ENCODE measurements around the gene ELFN2. TPM values are rescaled to one million over a fixed set of nuclear protein-coding genes. Genes with fewer than 3 reads are reported as not detected.
"Not testable (repeated sequence)": the region's sequence is repeated elsewhere in the genome, so short reads cannot be mapped to it uniquely, and the experiment has no call there.

The ELFN2 gene
- total RNA-seq, 1 donor: under 0.01 TPM

GRCh38 chr22:37403267-37403960 lies 23.9 kb downstream of the ELFN2 start:
- no peak overlapping the region for H3K4me3 ChIP-seq (ENCODE audit: low read depth, low read length)
- TF ChIP-seq, protein P1, sequence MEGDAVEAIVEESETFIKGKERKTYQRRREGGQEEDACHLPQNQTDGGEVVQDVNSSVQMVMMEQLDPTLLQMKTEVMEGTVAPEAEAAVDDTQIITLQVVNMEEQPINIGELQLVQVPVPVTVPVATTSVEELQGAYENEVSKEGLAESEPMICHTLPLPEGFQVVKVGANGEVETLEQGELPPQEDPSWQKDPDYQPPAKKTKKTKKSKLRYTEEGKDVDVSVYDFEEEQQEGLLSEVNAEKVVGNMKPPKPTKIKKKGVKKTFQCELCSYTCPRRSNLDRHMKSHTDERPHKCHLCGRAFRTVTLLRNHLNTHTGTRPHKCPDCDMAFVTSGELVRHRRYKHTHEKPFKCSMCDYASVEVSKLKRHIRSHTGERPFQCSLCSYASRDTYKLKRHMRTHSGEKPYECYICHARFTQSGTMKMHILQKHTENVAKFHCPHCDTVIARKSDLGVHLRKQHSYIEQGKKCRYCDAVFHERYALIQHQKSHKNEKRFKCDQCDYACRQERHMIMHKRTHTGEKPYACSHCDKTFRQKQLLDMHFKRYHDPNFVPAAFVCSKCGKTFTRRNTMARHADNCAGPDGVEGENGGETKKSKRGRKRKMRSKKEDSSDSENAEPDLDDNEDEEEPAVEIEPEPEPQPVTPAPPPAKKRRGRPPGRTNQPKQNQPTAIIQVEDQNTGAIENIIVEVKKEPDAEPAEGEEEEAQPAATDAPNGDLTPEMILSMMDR (IDR thresholded peaks at IDR 0.05; ENCODE audit: insufficient read depth, low read depth, low read length): no peak
- no peak for DNase-seq (ENCODE audit: low read depth)

GRCh38 chr22:37402184-37402506 lies 25.1 kb downstream of the ELFN2 start:
- DNase-seq (ENCODE audit: low read depth): no peak
- TF ChIP-seq, protein P1 (IDR thresholded peaks at IDR 0.05; ENCODE audit: insufficient read depth, low read depth, low read length): no peak

GRCh38 chr22:37401401-37402183 lies 25.7 kb downstream of the ELFN2 start:
- DNase-seq (ENCODE audit: low read depth): peak; percentile 71
- TF ChIP-seq, protein P1 (IDR thresholded peaks at IDR 0.05; ENCODE audit: insufficient read depth, low read depth, low read length): no peak

More at GRCh38 chr22:37402184-37402506, 25.1 kb downstream of the ELFN2 start:
- H3K4me3 ChIP-seq (ENCODE audit: low read depth, low read length): no peak overlapping the region

GRCh38 chr22:37400719-37401118 lies 26.6 kb downstream of the ELFN2 start:
- DNase-seq (ENCODE audit: low read depth): no peak
- TF ChIP-seq, protein P1 (IDR thresholded peaks at IDR 0.05; ENCODE audit: insufficient read depth, low read depth, low read length): no peak
- H3K4me3 ChIP-seq (ENCODE audit: low read depth, low read length): no peak overlapping the region

More at GRCh38 chr22:37401401-37402183, 25.7 kb downstream of the ELFN2 start:
- no peak overlapping the region for H3K4me3 ChIP-seq (ENCODE audit: low read depth, low read length)

DNA sequence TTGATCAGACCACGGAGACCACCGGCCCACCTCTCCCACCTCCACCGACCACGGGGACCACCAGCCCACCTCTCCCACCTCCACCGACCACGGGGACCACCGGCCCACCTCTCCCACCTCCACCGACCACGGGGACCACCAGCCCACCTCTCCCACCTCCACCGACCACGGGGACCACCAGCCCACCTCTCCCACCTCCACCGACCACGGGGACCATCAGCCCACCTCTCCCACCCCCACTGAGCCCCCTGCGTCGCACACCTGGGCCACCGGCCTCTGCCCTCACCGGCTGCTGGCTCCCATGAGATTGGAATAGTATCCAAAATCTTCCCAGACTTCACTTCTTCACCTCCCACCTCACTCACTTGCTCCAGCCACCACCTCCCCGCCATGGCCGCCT lies 27.8 kb downstream of the ELFN2 start:
- not testable (repeated sequence) for DNase-seq (ENCODE audit: low read depth); H3K4me3 ChIP-seq (ENCODE audit: low read depth, low read length)

- H3K4me3 ChIP-seq (ENCODE audit: low read depth, low read length): no peak overlapping the region
- no peak for DNase-seq (ENCODE audit: low read depth)
- TF ChIP-seq, protein P1 (IDR thresholded peaks at IDR 0.05; ENCODE audit: insufficient read depth, low read depth, low read length): no peak
These were observed 30.1 kb downstream of the ELFN2 start for GRCh38 chr22:37397226-37397625.

GRCh38 chr22:37396488-37397084 lies 30.7 kb downstream of the ELFN2 start:
- TF ChIP-seq, protein P1 (IDR thresholded peaks at IDR 0.05; ENCODE audit: insufficient read depth, low read depth, low read length): no peak

More at GRCh38 chr22:37396488-37397084, 30.7 kb downstream of the ELFN2 start:
- no peak overlapping the region for H3K4me3 ChIP-seq (ENCODE audit: low read depth, low read length)
- DNase-seq (ENCODE audit: low read depth): no peak

All from fibroblast of villous mesenchyme (primary cell).